ENCODE data around the gene FOXI3.

The FOXI3 gene

GRCh38 chr2:88452565-88452905 is at the start of gene FOXI3:
FOXI3 (minus strand) TSS chr2:88452693; CDS start chr2:88452535, 158 bp downstream.
- TF ChIP-seq TOX (CRISPR knock-in tag; IDR thresholded peaks at IDR 0.05; ENCODE audit: borderline replicate concordance) (no peak), ZNF8 (CRISPR knock-in tag; IDR thresholded peaks at IDR 0.05) (no peak), ARNTL (CRISPR knock-in tag; IDR thresholded peaks at IDR 0.05; ENCODE audit: borderline replicate concordance, low read depth) (no peak), POU6F1 (CRISPR knock-in tag; IDR thresholded peaks at IDR 0.05; ENCODE audit: borderline replicate concordance, low read depth) (no peak), ZNF565 (CRISPR knock-in tag; conservative IDR thresholded peaks at IDR 0.05; ENCODE audit: low read depth) (no peak), ZFP30 (CRISPR knock-in tag; IDR thresholded peaks at IDR 0.05) (no peak), ZFP3 (CRISPR knock-in tag; IDR thresholded peaks at IDR 0.05) (no peak), GLIS3 (CRISPR knock-in tag; IDR thresholded peaks at IDR 0.05) (no peak), CSDC2 (CRISPR knock-in tag; IDR thresholded peaks at IDR 0.05) (no peak), BACH2 (CRISPR knock-in tag; IDR thresholded peaks at IDR 0.05; ENCODE audit: borderline replicate concordance) (no peak)
- no peak for ATAC-seq

- TF ChIP-seq ARNTL (CRISPR knock-in tag; IDR thresholded peaks at IDR 0.05; ENCODE audit: borderline replicate concordance, low read depth) (no peak), RARB (CRISPR knock-in tag; IDR thresholded peaks at IDR 0.05) (no peak), CREB5 (CRISPR knock-in tag; IDR thresholded peaks at IDR 0.05; ENCODE audit: low read depth) (no peak), ZNF70 (CRISPR knock-in tag; IDR thresholded peaks at IDR 0.05) (no peak), TSHZ2 (CRISPR knock-in tag; IDR thresholded peaks at IDR 0.05) (no peak), TOX (CRISPR knock-in tag; IDR thresholded peaks at IDR 0.05; ENCODE audit: borderline replicate concordance) (no peak), ISL1 (CRISPR knock-in tag; IDR thresholded peaks at IDR 0.05) (no peak), CSRNP3 (CRISPR knock-in tag; IDR thresholded peaks at IDR 0.05) (no peak), ZFP3 (CRISPR knock-in tag; IDR thresholded peaks at IDR 0.05) (no peak), OSR1 (CRISPR knock-in tag; IDR thresholded peaks at IDR 0.05) (no peak), ZFP30 (CRISPR knock-in tag; IDR thresholded peaks at IDR 0.05) (no peak), CSDC2 (CRISPR knock-in tag; IDR thresholded peaks at IDR 0.05) (no peak), TCF4 (CRISPR knock-in tag; IDR thresholded peaks at IDR 0.05; ENCODE audit: borderline replicate concordance) (no peak), PPARA (CRISPR knock-in tag; IDR thresholded peaks at IDR 0.05; ENCODE audit: borderline replicate concordance) (no peak), ZNF565 (CRISPR knock-in tag; conservative IDR thresholded peaks at IDR 0.05; ENCODE audit: low read depth) (no peak), POU6F1 (CRISPR knock-in tag; IDR thresholded peaks at IDR 0.05; ENCODE audit: borderline replicate concordance, low read depth) (no peak), GLIS3 (CRISPR knock-in tag; IDR thresholded peaks at IDR 0.05) (no peak)
- ATAC-seq: no peak
These were observed 48.2 kb upstream of the FOXI3 start for GRCh38 chr2:88500691-88501090.

GRCh38 chr2:88499204-88499603 is 46.7 kb upstream of the FOXI3 start:
- TF ChIP-seq ZC3H10 (CRISPR knock-in tag; IDR thresholded peaks at IDR 0.05): no peak
- TF ChIP-seq TCF4 (CRISPR knock-in tag; IDR thresholded peaks at IDR 0.05; ENCODE audit: borderline replicate concordance): no peak
- no peak for TF ChIP-seq ISL1 (CRISPR knock-in tag; IDR thresholded peaks at IDR 0.05)
- ATAC-seq: no peak
